GM18505 (cell line): ENCODE results near the gene VARS2.

Experiments used
- ATAC-seq: cut with Tn5 transposase; IDR thresholded peaks from one replicate; pipeline ENCODE4 v1.9.1; 2021; ENCODE audit not compliant: unreplicated experiment
- POLR2A ChIP-seq: IDR thresholded peaks from 4 replicates; pipeline ENCODE4 v1.6.1; 2011; ENCODE audit warnings: borderline replicate concordance; ENCODE audit not compliant: insufficient read depth, insufficient read length; ENCODE audit errors: extremely low read depth

Gene VARS2

DNA sequence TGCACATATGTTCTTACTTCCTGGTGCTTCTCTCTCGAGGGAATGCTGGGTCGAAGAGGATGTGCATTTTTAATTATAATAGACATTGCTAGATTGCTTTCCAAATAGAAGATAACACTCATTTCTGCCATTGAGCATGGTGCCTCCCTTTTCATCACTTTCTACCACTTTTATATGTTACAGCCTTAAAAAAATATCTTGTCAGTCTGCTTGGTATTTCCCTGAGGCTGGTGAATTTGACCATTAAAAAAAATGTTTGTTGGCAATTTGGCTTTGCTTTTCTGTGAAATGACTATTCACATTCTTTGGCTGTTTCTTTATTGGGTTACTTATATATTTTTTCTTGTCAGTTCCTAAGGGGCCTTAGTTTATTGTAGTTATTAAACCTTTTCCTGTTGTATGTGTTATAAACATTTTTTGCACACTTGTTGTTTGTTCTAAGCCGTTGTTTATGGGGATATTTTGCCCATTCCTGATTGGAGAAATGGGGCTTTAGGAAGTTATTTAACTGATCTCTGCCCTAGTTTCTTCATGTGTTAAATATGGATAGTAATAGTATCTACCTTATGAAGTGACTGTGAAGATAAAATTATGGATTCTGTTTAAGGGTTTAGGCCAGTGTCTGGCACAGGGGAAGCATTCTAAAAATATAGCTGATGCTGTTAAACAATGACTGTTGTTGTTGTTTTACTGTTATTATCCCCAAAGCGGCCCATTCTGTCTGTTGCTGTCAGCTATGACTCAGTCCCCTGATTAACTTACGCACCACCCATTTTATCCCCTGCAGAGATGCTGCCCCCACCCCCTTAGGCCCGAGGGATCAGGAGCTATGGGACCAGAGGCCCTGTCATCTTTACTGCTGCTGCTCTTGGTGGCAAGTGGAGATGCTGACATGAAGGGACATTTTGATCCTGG, 25.9 kb upstream of the VARS2 start:
- no peak for TF ChIP-seq POLR2A
- ATAC-seq: no peak

DNA sequence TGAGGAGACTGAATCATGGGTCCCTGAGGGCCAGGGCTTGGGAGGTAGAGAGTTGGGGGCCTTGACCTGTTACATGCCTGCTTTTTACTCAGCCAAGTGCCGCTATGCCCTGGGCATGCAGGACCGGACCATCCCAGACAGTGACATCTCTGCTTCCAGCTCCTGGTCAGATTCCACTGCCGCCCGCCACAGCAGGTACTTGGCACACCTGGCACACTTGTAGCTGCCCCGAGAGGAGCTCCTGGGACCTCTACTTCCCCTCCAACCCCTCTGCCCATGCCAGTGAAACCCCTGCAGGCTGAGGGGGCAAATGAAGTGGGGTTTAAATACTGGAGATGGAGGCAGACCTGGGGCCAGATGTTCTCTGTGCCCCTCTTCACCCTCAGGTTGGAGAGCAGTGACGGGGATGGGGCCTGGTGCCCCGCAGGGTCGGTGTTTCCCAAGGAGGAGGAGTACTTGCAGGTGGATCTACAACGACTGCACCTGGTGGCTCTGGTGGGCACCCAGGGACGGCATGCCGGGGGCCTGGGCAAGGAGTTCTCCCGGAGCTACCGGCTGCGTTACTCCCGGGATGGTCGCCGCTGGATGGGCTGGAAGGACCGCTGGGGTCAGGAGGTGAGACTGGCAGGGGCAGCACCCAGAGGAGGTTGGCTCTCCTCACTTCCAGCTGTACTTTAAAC, 25.1 kb upstream of the VARS2 start:
- no peak for ATAC-seq
- TF ChIP-seq POLR2A: no peak

GRCh38 chr6:30889496-30889885, 24.5 kb upstream of the VARS2 start:
- no peak for TF ChIP-seq POLR2A
- ATAC-seq: no peak

GRCh38 chr6:30889921-30890645, 24.0 kb upstream of the VARS2 start:
- ATAC-seq: no peak
- no peak for TF ChIP-seq POLR2A

DNA sequence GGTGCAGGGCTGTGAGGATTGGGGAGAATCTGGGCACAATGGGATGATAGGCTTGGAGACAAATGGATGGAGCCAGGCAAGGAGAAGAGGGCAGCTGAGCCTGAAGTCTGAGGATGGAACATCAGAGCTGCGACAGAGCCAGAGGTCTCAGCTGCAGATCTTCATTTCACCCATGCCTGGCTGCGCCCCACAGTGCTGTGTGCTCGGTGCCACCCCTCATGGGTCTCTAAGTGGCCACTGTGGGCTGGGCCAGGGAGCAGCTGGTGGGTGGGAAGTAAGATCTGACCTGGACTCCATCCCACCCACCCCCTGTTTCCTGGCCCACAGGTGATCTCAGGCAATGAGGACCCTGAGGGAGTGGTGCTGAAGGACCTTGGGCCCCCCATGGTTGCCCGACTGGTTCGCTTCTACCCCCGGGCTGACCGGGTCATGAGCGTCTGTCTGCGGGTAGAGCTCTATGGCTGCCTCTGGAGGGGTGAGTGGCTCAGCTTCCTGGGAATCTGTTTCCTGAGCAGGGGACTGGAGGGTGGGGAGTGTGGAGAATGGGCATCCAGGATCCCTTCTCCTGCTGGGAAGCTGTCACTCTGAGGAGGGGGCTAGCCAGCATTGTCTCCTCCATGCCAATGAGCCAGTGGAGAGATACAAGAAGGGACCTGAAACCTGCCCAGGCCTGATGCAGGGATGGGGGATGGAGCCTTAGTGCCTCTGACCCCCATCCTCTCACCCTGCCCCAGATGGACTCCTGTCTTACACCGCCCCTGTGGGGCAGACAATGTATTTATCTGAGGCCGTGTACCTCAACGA, 23.2 kb upstream of the VARS2 start:
- no peak for ATAC-seq
- no peak for TF ChIP-seq POLR2A

DNA sequence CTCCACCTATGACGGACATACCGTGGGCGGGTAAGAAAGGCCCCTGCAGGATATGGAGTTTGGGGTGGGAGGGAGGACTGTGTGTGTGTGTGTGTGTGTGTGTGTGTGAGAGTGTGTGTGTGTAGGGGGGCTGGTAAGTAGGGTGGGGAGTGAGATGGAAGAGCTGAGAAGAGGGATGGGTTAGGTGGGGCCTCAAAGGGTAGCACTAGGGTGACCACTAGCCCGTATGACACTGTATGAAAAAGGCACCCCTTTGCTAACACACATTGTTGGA, 22.7 kb upstream of the VARS2 start:
- TF ChIP-seq POLR2A: no peak
- ATAC-seq: no peak

DNA sequence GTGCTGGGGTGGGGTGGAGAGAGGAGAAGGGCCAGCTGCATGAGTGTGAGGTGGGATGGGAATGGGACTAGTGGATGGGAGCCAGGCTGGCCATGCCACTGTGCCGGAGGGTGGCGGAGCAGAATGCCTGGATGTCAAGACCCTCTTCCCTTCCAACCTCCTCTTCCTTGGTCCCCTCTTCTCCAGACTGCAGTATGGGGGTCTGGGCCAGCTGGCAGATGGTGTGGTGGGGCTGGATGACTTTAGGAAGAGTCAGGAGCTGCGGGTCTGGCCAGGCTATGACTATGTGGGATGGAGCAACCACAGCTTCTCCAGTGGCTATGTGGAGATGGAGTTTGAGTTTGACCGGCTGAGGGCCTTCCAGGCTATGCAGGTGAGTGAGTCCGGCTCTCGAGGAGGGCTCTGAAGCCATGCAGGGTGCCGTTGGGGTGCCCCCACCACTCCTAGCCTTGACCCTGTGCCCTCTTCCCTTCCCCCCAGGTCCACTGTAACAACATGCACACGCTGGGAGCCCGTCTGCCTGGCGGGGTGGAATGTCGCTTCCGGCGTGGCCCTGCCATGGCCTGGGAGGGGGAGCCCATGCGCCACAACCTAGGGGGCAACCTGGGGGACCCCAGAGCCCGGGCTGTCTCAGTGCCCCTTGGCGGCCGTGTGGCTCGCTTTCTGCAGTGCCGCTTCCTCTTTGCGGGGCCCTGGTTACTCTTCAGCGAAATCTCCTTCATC, 22.1 kb upstream of the VARS2 start:
- TF ChIP-seq POLR2A: no peak
- no peak for ATAC-seq

GRCh38 chr6:30893001-30893591, 20.9 kb upstream of the VARS2 start:
- ATAC-seq: no peak
- TF ChIP-seq POLR2A: no peak

DNA sequence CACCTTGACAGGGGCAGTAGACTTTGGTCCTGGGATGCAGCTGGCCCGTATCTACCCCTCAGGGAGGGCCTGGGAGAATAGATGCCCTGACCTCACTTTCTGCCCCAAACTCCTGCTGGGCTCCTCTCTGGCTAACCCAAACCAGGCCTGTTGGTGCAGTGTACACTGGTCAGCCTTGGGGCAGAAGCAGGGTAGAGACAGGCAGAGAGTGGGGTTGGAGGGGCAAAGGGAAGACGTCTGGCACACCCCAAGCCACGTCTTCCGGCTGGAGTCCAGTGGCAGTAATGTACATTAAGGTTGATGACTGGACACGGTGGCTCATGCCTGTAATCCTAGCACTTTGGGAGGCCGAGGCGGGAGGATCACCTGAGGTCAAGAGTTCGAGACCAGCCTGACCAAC, 20.4 kb upstream of the VARS2 start:
- no peak for TF ChIP-seq POLR2A
- no peak for ATAC-seq

DNA sequence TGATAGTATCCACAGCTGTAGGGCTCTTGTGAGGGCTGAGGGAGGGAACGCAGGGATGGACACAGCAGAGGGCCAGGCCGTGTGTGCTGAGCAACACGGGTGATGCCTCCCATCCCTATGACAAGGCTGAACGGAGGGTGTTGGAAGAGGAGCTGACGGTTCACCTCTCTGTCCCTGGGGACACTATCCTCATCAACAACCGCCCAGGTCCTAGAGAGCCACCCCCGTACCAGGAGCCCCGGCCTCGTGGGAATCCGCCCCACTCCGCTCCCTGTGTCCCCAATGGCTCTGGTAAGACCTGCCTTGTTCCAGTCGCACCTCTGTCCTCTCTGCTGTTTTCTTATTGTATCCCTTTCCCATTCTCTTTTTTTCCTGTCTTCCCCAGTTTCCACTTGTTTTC, 19.7 kb upstream of the VARS2 start:
- ATAC-seq: no peak
- no peak for TF ChIP-seq POLR2A

- no peak for ATAC-seq
- TF ChIP-seq POLR2A: no peak
These were observed 19.1 kb upstream of the VARS2 start for GRCh38 chr6:30894935-30895334.

DNA sequence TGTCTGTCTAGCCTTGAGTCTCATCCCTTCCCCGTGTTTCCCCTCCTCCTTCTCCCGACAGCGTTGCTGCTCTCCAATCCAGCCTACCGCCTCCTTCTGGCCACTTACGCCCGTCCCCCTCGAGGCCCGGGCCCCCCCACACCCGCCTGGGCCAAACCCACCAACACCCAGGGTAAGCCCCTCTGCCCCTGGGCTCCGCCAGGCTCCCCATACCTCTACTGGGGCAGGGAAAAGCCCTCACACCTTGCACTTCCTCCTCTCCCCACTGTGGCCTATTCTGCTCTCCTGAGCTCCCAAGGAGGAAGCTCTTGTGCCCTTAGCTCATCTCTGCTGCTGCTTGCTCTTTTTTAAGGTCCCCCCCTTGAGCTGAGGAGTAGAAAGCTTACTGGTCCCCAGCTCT, 18.7 kb upstream of the VARS2 start:
- no peak for TF ChIP-seq POLR2A
- no peak for ATAC-seq
